Central memory CD8-positive, alpha-beta T cell (primary cell): ENCODE results near the gene RPS8.
"Not testable (repeated sequence)": the region's sequence is repeated elsewhere in the genome, so short reads cannot be mapped to it uniquely, and the experiment has no call there.

ENCODE experiments used
- ATAC-seq: fragments of 150-1000 bp; cut with Tn5 transposase; replicated peaks from 2 replicates; pipeline ENCODE4 v1.10.0; 2022; ENCODE audit warnings: mild to moderate bottlenecking, moderate FRiP score, moderate number of reproducible peaks; ENCODE audit not compliant: poor library complexity, severe bottlenecking; ENCODE audit errors: extremely low read depth
- DNase-seq, 2 donors: peaks; one replicate each; pipeline ENCODE4 v3.0.0; 2021; ENCODE audit warnings: low spot score in 2 of 2
- H3K27ac Mint-ChIP-seq: one replicate; pipeline ENCODE4 v1.8.0; 2022; ENCODE audit warnings: low read depth, mild to moderate bottlenecking, moderate library complexity, mixed read lengths
- H3K27me3 Mint-ChIP-seq: one replicate; pipeline ENCODE4 v1.8.0; 2022; ENCODE audit warnings: mixed read lengths
- H3K36me3 Mint-ChIP-seq: one replicate; pipeline ENCODE4 v1.8.0; 2022; ENCODE audit warnings: mild to moderate bottlenecking, moderate library complexity, mixed read lengths; ENCODE audit not compliant: insufficient read depth
- H3K4me1 Mint-ChIP-seq: one replicate; pipeline ENCODE4 v1.8.0; 2022; ENCODE audit warnings: mixed read lengths
- H3K4me3 Mint-ChIP-seq: one replicate; pipeline ENCODE4 v1.8.0; 2022; ENCODE audit warnings: mild to moderate bottlenecking, moderate library complexity, mixed read lengths
- H3K9me3 Mint-ChIP-seq: one replicate; pipeline ENCODE4 v1.8.0; 2022; ENCODE audit warnings: mixed read lengths

Gene RPS8

GRCh38 chr1:44808938-44809917 lies 33.9 kb downstream of the RPS8 start:
- Mint-ChIP-seq H3K9me3 (no peaks in the 10 kb centered on the region), H3K4me3 (peak overlapping the region; percentile 74), H3K27ac (peak overlapping the region; percentile 100), H3K36me3 (peaks cover 56% of the 10 kb centered on the region), H3K27me3 (no peaks in the 10 kb centered on the region), H3K4me1 (peaks cover 59% of the 10 kb centered on the region)
- ATAC-seq = peak; percentile 74
- DNase-seq = peak; percentile 62 to 87

- no peak for DNase-seq
- H3K9me3 Mint-ChIP-seq = no peaks in the 10 kb centered on the region
- H3K4me1 Mint-ChIP-seq = peaks cover 67% of the 10 kb centered on the region
- H3K4me3 Mint-ChIP-seq = peak overlapping the region; percentile 74
- H3K27ac Mint-ChIP-seq = peak overlapping the region; percentile 100
- H3K36me3 Mint-ChIP-seq = peaks cover 48% of the 10 kb centered on the region
- no peaks in the 10 kb centered on the region for H3K27me3 Mint-ChIP-seq
- ATAC-seq = no peak
Measured at GRCh38 chr1:44810101-44810761, 34.9 kb downstream of the RPS8 start.

- peaks cover 44% of the 10 kb centered on the region for H3K36me3 Mint-ChIP-seq
- peak overlapping the region; percentile 100 for H3K27ac Mint-ChIP-seq
- H3K9me3 Mint-ChIP-seq, ATAC-seq, H3K27me3 Mint-ChIP-seq, H3K4me3 Mint-ChIP-seq, DNase-seq: not testable (repeated sequence)
- H3K4me1 Mint-ChIP-seq = peaks cover 69% of the 10 kb centered on the region
Measured at GRCh38 chr1:44810762-44811105, 35.4 kb downstream of the RPS8 start.

DNA sequence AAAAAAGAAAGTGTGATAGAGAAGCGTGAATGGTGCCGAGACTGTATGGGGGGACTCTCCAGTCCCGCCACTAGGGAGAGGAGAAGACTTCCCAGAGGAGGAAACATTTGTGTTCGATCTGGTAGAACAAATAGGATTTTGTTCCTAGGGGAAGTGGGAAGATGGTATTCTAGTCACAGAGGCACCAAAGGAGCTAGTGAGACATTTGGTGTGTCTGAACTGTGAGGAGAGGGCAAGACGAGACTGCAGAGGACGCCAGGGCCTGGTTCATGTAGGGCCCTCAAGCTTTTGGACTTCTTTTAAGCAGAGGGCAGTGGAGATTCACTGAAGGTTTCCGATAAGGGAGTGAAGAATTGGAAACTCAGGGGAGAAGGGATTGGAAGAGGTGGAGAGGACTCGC lies 35.9 kb downstream of the RPS8 start:
- H3K27ac Mint-ChIP-seq = peak overlapping the region; percentile 100
- no peak for ATAC-seq
- no peaks in the 10 kb centered on the region for H3K27me3 Mint-ChIP-seq

GRCh38 chr1:44812822-44813543 lies 37.6 kb downstream of the RPS8 start:
- Mint-ChIP-seq H3K4me1 (peaks cover 65% of the 10 kb centered on the region), H3K27ac (peak overlapping the region; percentile 100), H3K4me3 (peak overlapping the region; percentile 91), H3K9me3 (no peaks in the 10 kb centered on the region), H3K27me3 (no peaks in the 10 kb centered on the region), H3K36me3 (peaks cover 28% of the 10 kb centered on the region)
- ATAC-seq (no peak), DNase-seq (no peak)

More for the DNA sequence above, 35.9 kb downstream of the RPS8 start:
- Mint-ChIP-seq H3K4me3 (peak overlapping the region; percentile 62), H3K4me1 (peaks cover 69% of the 10 kb centered on the region), H3K36me3 (peaks cover 40% of the 10 kb centered on the region), H3K9me3 (no peaks in the 10 kb centered on the region)
- no peak for DNase-seq

DNA sequence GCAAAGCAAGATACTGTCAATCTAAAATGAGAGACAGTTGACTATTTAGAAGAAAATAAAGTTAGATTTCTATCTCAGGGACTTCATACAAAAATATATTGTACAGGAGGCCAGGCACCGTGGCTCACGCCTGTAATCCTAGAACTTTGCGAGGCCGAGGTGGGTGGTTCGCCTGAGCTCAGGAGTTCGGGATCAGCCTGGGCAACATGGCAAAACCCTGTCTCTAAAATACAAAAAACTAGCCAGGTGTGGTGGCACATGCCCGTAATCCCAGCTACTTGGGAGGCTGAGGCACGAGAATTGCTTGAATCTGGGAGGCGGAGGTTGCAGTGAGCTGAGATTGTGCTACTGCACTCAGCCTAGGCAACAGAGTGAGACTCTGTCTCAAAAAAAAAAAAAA lies 40.6 kb downstream of the RPS8 start:
- not testable (repeated sequence) for H3K9me3 Mint-ChIP-seq, ATAC-seq, H3K27me3 Mint-ChIP-seq, H3K4me3 Mint-ChIP-seq, DNase-seq
- H3K4me1 Mint-ChIP-seq = peaks cover 65% of the 10 kb centered on the region
- H3K27ac Mint-ChIP-seq = peak overlapping the region; percentile 100
- H3K36me3 Mint-ChIP-seq = peaks cover 28% of the 10 kb centered on the region

DNA sequence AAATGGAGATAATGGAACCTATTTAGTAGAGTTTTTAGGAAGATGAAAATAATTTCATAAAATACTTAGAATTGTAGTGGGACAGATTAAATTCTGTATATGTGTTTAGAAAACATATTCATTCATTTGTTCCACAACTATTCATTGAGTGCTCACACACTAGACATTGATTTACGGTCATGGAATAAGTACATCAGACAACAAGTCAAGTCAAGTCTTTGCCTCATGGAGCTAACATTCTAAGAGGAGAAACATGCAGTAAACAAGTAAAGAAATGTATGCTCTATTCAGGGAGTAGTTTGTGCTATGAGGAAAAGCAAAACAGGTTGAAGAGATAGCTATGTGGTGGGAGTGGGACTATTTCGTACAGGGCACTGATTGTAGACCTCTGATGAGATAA lies 42.0 kb downstream of the RPS8 start:
- peaks cover 59% of the 10 kb centered on the region for H3K4me1 Mint-ChIP-seq
- no peaks in the 10 kb centered on the region for H3K9me3 Mint-ChIP-seq
- H3K4me3 Mint-ChIP-seq = peak overlapping the region; percentile 48
- ATAC-seq (no peak), DNase-seq (no peak)
- H3K27ac Mint-ChIP-seq = peak overlapping the region; percentile 100
- H3K27me3 Mint-ChIP-seq = no peaks in the 10 kb centered on the region
- peaks cover 25% of the 10 kb centered on the region for H3K36me3 Mint-ChIP-seq

DNA sequence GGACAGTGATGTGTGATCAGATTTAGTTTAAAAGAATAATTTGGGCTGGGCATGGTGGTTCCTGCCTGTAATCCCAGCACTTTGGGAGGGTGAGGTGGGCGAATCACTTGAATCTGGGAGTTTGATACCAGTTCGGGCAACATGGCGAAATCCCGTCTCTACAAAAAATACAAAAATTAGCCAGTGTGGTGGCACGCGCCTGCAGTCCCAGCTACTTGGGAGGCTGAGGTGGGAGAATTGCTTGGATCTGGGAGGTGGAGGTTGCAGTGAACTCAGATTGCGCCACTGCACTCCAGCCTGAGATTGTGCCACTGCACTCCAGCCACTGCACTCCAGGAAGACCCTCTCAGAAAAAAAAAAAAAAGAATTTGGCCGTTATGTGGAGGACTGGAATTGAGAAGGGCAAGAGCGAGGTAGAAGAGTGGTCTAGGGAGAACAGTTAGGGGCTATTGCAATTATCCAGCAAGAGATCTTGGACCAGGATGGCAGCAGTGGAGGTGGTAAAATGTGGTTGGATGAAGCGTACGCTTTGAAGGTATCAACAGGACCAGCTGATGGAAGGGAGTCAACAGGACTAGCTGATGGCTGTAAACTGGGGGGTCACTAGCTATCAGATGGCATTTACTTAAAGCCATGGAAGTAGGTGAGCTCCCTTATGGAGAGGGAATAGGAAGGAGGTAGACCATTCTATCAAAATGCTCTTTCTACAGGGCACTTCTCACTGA lies 42.6 kb downstream of the RPS8 start:
- ATAC-seq = no peak
- Mint-ChIP-seq H3K4me3 (peak overlapping the region; percentile 92), H3K36me3 (peaks cover 25% of the 10 kb centered on the region), H3K27me3 (no peaks in the 10 kb centered on the region), H3K4me1 (peaks cover 59% of the 10 kb centered on the region), H3K27ac (peak overlapping the region; percentile 100), H3K9me3 (no peaks in the 10 kb centered on the region)
- DNase-seq = no peak

- DNase-seq (no peak), ATAC-seq (no peak)
- H3K27ac Mint-ChIP-seq = peak overlapping the region; percentile 100
- H3K27me3 Mint-ChIP-seq = no peaks in the 10 kb centered on the region
- H3K36me3 Mint-ChIP-seq = peaks cover 17% of the 10 kb centered on the region
- peak overlapping the region; percentile 92 for H3K4me3 Mint-ChIP-seq
- no peaks in the 10 kb centered on the region for H3K9me3 Mint-ChIP-seq
- H3K4me1 Mint-ChIP-seq = peaks cover 54% of the 10 kb centered on the region
Measured at GRCh38 chr1:44819196-44819607, 43.9 kb downstream of the RPS8 start.

- Mint-ChIP-seq H3K4me1 (peaks cover 50% of the 10 kb centered on the region), H3K27me3 (no peaks in the 10 kb centered on the region), H3K9me3 (no peaks in the 10 kb centered on the region), H3K4me3 (peak overlapping the region; percentile 92), H3K27ac (peak overlapping the region; percentile 100), H3K36me3 (peaks cover 18% of the 10 kb centered on the region)
- peak; percentile 80 for ATAC-seq
- DNase-seq = peak; percentile 83 to 89
Measured at GRCh38 chr1:44819608-44820327, 44.4 kb downstream of the RPS8 start.

DNA sequence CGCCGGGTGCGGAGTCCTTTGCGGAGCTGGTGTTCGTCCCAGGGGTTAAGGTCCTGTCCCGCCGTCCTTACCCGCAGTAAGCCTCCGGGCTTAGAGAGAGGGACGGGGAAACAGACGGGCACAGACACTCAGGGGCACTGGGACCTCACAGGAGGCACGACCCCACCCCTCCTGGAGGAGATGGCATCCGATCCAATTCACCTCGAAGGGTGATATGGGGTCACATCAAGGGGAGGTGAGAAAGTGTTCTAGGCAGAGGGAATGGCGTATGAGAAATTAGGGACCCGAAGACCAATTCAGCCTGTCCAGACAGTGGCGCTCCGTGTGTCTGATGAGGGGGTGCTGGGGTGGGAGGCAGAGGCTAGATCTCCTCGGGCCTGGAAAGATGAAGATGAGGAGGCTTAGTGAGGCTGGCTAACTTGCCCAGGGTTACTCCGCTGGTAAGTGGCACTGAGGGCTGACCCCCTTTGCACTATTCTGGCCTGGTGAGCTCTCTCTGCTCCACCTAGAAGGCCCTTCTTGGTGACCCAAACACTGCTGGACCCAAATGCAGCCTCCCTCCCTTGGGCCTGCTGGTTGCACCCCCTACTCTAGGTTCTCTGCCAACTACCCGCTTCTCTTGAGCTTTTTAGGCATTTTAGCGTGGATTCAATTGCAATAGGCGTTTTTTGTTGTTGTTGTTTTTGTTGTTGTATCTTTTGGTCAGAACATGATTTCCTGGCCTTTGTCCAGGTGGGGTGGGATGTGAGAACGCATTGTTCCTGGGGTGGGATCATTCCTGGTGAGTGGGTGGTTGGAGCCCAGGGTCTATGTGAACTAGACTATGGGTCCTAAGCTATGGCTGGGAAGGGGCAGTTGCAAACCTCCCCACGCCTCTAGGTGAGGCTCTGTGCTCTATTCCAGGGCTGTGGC lies 45.2 kb downstream of the RPS8 start:
- H3K4me3 Mint-ChIP-seq = peak overlapping the region; percentile 92
- peaks cover 43% of the 10 kb centered on the region for H3K4me1 Mint-ChIP-seq
- H3K36me3 Mint-ChIP-seq = peaks cover 17% of the 10 kb centered on the region
- ATAC-seq (no peak), DNase-seq (no peak)
- H3K9me3 Mint-ChIP-seq = no peaks in the 10 kb centered on the region
- H3K27me3 Mint-ChIP-seq = no peaks in the 10 kb centered on the region
- peak overlapping the region; percentile 100 for H3K27ac Mint-ChIP-seq
